Hindlimb muscle (tissue), 1 donor: ENCODE measurements around the gene KIAA0753. TPM values are rescaled to one million over a fixed set of nuclear protein-coding genes. Genes with fewer than 3 reads are reported as not detected.

Experiments used
- DNase-seq: peaks from one replicate; pipeline ENCODE4 v3.0.0-alpha.2; 2013
- polyA plus RNA-seq: library from polyadenylated mRNA; unstranded; fragments of 120-200 nt; gene quantifications from one replicate; pipeline ENCODE4 v1.2.1, GENCODE V29; 2013; ENCODE audit not compliant: insufficient read length

The KIAA0753 gene
- polyA plus RNA-seq, 1 donor = 12.9 TPM

DNA sequence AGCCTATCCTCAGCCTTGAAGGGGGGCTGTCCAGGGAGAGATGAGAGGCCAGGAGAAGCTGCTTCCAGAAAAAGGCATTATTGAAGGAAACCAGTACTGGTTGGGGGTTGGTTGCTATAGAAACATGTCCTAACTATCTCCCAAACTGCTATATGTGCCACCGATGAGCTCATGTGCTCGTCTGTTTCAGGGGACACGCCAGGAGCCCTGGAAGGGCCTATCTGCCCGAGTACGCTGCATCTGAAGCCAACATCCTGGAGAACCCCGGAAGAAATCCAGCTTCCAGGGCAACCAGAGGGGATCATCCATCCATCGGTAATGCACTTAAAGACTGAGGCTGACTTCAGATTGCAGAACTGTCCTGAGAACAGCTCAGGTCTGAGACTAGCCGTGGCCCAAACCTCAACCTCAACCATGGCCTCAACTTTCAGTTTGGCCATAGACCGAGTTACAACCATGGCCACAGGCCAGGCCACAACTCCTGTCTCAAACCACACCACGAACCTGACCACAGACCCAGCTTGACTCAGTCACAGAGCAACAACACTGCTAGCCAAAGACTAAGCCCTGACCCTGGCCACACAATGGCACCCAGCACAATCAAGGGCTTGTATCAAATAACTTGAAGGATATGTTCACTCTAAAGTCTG is 94.3 kb downstream of the KIAA0753 start:
- no peak for DNase-seq

DNA sequence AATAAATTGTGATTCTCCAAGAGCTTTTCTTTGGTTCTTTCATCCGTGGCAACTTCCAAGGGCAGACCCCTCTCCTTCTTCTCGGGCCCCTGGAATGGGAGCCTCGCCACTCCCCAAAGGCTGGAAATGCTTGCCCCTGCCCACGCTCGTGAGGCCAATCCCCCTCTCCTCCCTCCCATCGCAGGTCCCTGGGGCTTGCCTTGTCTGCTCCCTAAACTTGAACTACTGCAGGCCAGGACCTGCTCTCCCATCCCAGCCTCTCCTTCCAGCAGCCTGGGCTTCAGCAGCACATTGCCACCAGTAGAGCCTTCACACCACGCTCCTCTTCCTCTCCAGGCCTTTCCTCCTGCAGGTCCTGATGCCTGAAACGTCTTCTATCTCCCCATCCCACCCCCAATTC is 95.2 kb downstream of the KIAA0753 start:
- DNase-seq = no peak

DNA sequence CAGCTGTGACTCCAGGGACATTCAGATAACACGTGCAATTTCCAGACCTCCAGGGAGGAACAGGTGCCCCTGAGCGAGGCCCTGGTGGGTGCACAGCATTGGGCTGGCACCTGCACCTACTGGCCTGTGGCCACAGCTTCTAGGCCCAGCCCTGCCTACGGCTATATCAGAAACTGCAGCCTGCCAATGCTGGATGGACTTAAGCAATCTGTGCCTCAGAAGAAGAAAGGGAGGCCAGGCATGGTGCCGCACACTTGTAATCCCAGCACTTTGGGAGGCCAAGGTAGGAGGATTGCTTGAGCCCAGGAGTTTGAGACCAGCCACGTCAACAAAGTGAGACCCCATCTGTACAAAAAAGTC is 96.5 kb downstream of the KIAA0753 start:
- no peak for DNase-seq

DNA sequence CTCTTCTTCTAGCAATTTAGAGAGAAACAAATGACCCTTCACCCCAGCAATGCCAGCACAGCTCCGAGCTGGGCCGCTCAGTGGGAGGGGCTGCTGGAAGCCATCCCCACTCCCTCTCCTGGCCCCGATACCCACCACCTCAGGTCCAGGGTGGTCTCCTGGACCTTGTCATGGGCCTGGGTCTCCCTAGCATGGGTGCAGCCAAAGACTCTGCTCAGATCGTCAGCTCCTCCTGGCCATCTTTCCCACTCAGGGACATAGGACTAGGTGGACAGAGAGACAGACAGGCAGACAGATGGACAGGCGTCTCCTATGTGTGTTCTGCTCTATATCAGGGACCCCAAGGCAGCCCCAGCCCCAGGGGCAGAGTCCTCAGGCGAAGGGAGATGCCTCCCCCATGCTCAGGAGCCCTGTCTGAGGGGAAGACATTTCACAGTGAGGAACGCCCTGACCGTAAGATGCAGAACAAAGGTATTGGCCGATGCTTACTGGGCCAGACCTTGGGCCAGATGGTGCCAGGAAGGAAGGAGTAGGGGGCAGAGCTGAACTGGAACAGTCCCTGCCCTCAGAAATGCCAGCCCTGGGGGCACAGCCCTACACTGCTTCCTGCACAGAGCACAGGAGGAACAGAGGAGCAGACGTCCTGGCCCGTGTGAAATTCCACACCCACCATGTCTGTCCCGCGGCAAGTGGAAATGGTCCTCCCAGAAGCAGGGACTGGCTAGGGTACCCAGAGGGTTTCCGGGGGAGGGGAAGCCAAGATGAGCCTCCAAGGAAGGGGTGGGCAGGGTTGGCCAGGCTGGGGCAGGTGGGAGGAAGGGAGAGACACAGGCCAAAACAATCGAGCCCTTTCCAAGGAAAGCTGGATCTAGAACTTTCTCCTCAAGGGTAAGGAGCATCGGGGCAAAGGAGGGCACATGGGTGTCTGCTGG is 97.2 kb downstream of the KIAA0753 start:
- no peak for DNase-seq

DNA sequence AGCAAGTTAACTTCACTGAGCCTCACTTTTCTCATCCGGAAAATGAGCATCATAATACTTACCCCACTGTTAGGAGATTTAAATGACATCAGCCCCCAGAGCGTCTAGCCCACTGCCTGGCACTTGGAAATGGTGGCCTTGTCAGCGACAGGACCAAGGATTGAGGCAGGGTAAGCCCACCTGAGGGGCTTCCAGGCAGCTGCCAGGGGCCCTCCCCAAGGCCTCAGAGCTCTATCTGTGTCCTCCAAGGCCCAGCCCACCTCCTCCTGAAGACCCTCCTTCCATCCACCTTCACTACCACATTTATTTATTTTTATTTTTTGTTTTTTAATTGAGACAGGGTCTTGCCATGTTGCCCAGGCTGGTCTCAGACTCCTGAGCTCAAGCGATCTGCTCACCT is 97.9 kb downstream of the KIAA0753 start:
- no peak for DNase-seq

DNA sequence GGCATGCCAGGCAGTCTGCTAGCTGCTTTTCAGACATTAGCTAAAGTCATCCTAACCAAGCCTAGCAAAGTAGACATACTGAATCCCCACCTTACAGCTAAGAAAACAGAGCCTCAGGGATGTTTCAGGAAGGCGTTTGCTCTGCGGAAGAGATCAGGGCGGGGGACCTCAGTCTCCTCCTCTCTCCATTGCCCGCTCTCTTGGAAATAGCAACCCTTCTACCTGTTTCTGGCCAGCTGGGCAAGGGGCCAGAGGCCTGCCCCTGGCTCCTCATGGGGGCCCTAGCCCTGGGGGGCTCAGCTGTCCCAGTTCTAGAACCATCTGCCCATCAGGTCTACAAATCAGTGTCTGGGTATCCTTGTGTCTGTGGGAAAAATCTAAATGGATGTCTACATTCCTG is 98.6 kb downstream of the KIAA0753 start:
- no peak for DNase-seq

DNA sequence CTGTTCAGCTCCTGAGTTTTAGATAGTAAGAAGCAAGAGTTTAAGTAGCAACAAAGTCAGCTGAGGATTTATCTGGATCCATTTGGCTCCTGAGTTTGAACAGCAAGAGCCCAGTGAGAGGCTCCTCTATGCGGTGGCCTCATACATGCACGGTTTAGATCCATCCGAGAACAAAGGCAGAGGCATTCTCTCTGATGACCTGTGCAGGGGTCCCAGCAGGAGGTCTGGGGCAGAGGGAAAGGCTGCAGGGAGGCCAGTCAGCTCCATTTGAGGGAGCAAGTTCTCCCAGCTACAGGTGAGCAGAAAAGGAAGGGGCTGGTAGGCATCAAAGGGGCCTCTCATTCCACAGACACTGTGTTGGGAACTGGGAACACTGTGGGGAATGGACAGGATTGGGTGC is 100.6 kb downstream of the KIAA0753 start:
- DNase-seq = no peak

DNA sequence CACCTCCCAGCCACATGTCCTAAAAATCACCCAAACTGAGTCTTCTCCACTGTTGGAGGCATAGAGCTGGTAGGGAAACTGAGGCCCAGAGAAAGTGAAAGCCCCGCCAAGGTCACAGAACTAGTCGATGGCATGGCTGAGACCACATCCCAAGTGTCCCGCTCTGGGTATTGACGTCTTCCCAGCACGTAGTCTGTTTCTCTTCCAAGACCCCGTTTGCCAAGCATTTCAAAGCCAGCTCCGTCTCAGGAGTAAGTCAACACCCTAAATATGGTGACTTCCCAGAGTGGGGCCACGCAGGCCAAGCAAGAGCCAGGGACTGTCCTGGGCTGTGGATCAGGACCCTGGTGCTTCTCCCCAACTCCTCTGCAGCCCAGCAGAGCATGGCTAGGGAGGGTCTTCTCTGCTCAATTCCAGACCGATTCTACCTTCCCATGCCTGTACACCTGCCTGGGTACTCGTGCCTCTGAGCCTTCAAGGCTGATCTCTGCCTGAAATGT is 103.9 kb downstream of the KIAA0753 start:
- no peak for DNase-seq

DNA sequence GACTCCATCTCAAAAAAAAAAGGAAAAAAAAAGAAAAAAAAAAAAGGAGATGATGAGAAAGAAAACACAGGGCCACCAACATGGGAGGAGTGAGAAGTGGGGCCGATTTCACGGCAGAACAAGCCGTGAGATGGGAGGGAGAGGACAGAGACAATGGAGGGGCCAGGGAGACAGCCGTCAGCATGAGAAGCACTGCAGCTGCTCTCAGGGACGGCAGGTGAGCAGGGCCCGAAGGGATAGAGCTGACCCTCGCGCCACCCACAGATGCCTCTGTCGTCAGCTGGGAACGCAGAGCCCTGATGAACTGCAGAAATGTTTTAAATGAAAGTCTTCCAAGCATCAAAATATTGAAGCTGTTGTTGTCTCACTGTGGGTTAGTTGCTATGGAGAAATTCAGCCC is 104.5 kb downstream of the KIAA0753 start:
- DNase-seq = no peak

DNA sequence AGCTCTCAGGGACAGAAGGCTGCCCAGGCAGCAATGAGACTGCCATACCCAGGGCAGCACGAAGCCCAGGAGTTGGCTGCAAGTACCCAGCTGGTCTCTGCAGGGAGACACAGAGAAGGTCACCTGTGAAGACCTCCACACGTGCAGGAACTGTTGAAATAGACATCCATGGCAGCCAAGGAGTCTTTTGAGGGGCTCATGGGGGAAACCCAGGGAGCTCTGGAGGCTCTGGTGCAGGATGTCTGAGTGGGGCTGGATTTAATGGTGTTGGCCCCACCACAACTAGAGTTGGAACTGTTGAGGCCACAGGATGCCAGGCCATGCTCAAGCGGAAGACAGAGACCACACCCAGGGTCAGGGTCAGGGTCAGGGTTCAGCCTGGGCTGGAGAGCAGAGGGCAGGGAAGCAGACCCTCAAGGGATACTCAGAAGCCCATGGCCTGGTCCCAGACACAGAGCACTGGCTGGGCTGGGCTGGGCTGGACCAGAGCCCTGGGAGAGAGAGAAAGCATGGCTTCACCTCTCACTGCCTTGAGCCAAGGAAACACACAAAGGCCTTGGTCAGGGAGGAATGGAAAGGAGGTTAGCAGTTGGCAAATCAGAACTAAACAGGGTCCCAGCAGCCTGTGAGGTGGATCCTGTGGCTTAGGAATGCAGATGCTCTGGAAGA is 105.5 kb downstream of the KIAA0753 start:
- DNase-seq = no peak

DNA sequence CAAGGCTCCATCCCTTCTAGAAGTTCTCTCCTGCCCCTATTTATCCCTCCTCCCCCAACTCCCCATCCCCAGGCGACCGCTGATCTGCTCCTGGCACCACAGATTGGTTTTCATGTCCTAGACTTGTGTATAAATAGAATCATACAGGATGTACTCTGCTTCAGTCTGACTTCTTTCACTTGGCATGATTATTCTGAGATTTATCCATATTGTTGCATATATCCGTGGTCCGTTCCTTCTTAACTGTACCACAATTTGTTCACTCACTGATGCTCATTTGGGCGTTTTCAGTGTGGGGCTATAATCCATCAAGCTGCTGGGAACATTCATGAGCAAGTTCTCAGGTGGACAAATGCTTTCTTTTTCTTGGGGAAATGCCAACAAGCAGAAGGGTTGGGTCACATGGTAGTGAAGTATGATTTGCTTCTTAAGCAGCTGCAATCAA is 108.0 kb downstream of the KIAA0753 start:
- DNase-seq = no peak

DNA sequence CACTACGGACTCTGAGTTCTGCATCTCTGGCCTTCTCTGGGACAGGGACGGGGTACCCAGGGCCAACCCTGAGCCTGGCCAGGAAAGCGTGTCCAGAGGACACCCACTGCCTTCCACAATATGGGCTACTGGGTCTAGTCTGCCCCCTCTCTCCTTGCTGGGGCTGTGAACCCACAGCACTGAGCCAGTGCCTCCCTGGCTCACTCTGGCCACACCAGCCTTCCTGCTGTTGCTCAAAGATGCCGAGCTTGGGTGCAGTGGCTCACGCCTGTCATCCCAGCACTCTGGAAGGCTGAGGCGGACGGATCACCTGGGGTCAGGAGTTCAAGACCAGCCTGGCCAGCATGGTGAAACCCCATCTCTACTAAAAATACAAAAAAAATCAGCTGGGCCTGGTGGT is 108.9 kb downstream of the KIAA0753 start:
- no peak for DNase-seq

DNA sequence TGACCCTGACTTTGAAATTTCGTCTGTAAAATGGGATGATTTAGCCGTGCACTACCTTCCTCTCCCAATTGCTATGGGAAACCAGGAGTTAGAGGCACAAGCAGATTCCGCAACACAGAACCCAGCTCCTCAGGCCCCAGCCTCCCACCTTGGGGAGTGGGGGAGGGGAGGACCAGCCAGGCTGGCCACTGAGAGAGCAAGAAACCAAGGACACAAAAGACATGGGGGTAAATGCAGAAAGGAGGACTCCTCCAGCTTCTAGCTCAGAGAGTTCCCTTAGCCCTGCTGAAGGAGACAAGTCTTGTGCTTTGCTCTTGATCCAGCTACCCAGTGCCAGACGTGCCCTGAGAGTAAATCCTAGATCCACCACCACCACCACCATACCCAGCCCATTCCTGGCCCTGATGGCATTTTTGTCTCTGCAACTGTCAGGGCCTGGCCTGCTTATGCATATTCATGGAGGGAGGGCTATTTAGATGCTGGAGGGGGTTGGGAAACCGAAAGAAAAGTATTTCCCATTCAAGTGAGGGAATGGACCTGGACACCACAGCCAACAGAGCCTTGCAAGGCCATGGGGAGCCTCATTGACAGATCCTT is 110.1 kb downstream of the KIAA0753 start:
- DNase-seq = no peak

DNA sequence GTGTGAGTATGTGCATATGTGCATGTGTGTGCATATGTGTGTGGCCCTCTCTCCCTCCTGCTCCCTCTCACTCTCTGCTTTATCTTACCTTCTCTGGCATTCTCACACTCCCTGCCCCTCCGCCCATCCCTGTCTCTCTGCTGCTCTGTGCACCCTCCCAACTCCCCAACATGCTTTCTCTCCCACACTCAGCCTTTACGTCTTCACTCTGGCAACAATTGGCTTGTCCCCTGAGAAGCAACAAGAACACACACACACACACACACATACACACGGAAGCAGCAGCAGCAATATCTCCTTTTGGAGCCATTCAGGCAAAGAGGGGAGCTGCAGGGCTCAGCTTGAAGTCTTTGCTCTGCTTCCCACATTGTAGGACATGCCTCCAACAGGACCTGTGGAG is 112.0 kb downstream of the KIAA0753 start:
- no peak for DNase-seq

Other genes with a start within 250 kb of the KIAA0753 start
- gene AIPL1, start 205.6 kb downstream of the KIAA0753 start, polyA plus RNA-seq = not detected
- gene PIMREG, start 196.3 kb downstream of the KIAA0753 start, polyA plus RNA-seq = 13.3 TPM
- gene PITPNM3, start 84.2 kb downstream of the KIAA0753 start, polyA plus RNA-seq = 5.9 TPM
- 39.6 TPM for gene TXNDC17, start 349 bp upstream of the KIAA0753 start, polyA plus RNA-seq
- gene MED31, start 10.9 kb upstream of the KIAA0753 start, polyA plus RNA-seq = 12.2 TPM
- 3.6 TPM for gene C17orf100, start 11.1 kb upstream of the KIAA0753 start, polyA plus RNA-seq
- not detected for gene SLC13A5, start 72.7 kb upstream of the KIAA0753 start, polyA plus RNA-seq
- gene XAF1, start 115.3 kb upstream of the KIAA0753 start, polyA plus RNA-seq = 15.2 TPM
- gene FBXO39, start 135.5 kb upstream of the KIAA0753 start, polyA plus RNA-seq = not detected
- gene TEKT1, start 191.0 kb upstream of the KIAA0753 start, polyA plus RNA-seq = not detected